ENCODE measurements around the gene UBAP1L.
"Not testable (repeated sequence)": the region's sequence is repeated elsewhere in the genome, so short reads cannot be mapped to it uniquely, and the experiment has no call there.

UBAP1L gene

GRCh38 chr15:65115086-65115485 lies at the start of gene UBAP1L:
Gene UBAP1L, minus strand, starts transcription at chr15:65115200. Its CDS starts 8,985 bp downstream, at chr15:65106215.
- DNase-seq (ENCODE audit: low spot score), result no peak

- no peak for DNase-seq (ENCODE audit: low spot score)
Observed at GRCh38 chr15:65164139-65164538, 49.1 kb upstream of the UBAP1L start.

GRCh38 chr15:65163041-65163440 lies 48.0 kb upstream of the UBAP1L start:
- no peak for DNase-seq (ENCODE audit: low spot score)

- no peak for DNase-seq (ENCODE audit: low spot score)
Observed at GRCh38 chr15:65156692-65157091, 41.7 kb upstream of the UBAP1L start.

- DNase-seq (ENCODE audit: low spot score), result no peak
Observed at GRCh38 chr15:65154720-65155119, 39.7 kb upstream of the UBAP1L start.

- DNase-seq (ENCODE audit: low spot score), result no peak
Observed at GRCh38 chr15:65147902-65148301, 32.9 kb upstream of the UBAP1L start.

- DNase-seq (ENCODE audit: low spot score), result no peak
Observed at GRCh38 chr15:65146438-65146837, 31.4 kb upstream of the UBAP1L start.

- DNase-seq (ENCODE audit: low spot score), result not testable (repeated sequence)
Observed at GRCh38 chr15:65138631-65139030, 23.6 kb upstream of the UBAP1L start.

GRCh38 chr15:65137893-65138292 lies 22.9 kb upstream of the UBAP1L start:
- DNase-seq (ENCODE audit: low spot score), result not testable (repeated sequence)

- DNase-seq (ENCODE audit: low spot score), result not testable (repeated sequence)
Observed at GRCh38 chr15:65137089-65137488, 22.1 kb upstream of the UBAP1L start.

GRCh38 chr15:65134538-65134937 lies 19.5 kb upstream of the UBAP1L start:
- no peak for DNase-seq (ENCODE audit: low spot score)

GRCh38 chr15:65133548-65134200 lies 18.7 kb upstream of the UBAP1L start, which contains the start of gene PDCD7:
Gene PDCD7, minus strand, starts transcription at chr15:65133808. Its CDS starts 27 bp downstream, at chr15:65133781.
- peak; percentile 95 for DNase-seq (ENCODE audit: low spot score)

GRCh38 chr15:65132878-65133547 lies 18.0 kb upstream of the UBAP1L start:
- peak; percentile 20 for DNase-seq (ENCODE audit: low spot score)

- no peak for DNase-seq (ENCODE audit: low spot score)
Observed at GRCh38 chr15:65130941-65131340, 15.9 kb upstream of the UBAP1L start.

GRCh38 chr15:65115542-65115941 lies 542 bp upstream of the UBAP1L start:
- no peak for DNase-seq (ENCODE audit: low spot score)

GRCh38 chr15:65110676-65111292 lies 4.2 kb downstream of the UBAP1L start:
- no peak for DNase-seq (ENCODE audit: low spot score)

- no peak for DNase-seq (ENCODE audit: low spot score)
Observed at GRCh38 chr15:65106011-65106590, 8.9 kb downstream of the UBAP1L start.

- DNase-seq (ENCODE audit: low spot score), result no peak
Observed at GRCh38 chr15:65105038-65105437, 10.0 kb downstream of the UBAP1L start.

- no peak for DNase-seq (ENCODE audit: low spot score)
Observed at GRCh38 chr15:65102912-65103311, 12.1 kb downstream of the UBAP1L start.

- DNase-seq (ENCODE audit: low spot score), result no peak
Observed at GRCh38 chr15:65101891-65102708, 12.9 kb downstream of the UBAP1L start.

GRCh38 chr15:65101411-65101890 lies 13.5 kb downstream of the UBAP1L start:
- no peak for DNase-seq (ENCODE audit: low spot score)

GRCh38 chr15:65100442-65100841 lies 14.6 kb downstream of the UBAP1L start:
- no peak for DNase-seq (ENCODE audit: low spot score)

Data from LoVo (cell line).